Activated naive CD4-positive, alpha-beta T cell treated with anti-CD3 and anti-CD28 coated beads for 36 hours (primary cell): ENCODE measurements around the gene CDH24. TPM values are rescaled to one million over a fixed set of nuclear protein-coding genes. Genes with fewer than 3 reads are reported as not detected.
A peak's percentile ranks its signal among the peaks of the same experiment; 100 is the strongest.
"Not testable (repeated sequence)": the region's sequence is repeated elsewhere in the genome, so short reads cannot be mapped to it uniquely, and the experiment has no call there.

Experiments used
- CTCF ChIA-PET: fragments of 350-600 bp; sonication (Branson Sonifier 250); formaldehyde crosslinking; loops from one replicate; lab custom pipeline; 2021; ENCODE audit warnings: antibody characterized with exemption; lab: Charles Lee
- DNase-seq: peaks from one replicate; pipeline ENCODE4 v3.0.0-alpha.2; 2020
- H3K27ac Mint-ChIP-seq: one replicate; pipeline ENCODE4 v1.8.0; 2021; ENCODE audit warnings: mild to moderate bottlenecking, mixed read lengths
- H3K27me3 Mint-ChIP-seq: one replicate; pipeline ENCODE4 v1.8.0; 2021; ENCODE audit warnings: low read depth, mixed read lengths
- H3K36me3 Mint-ChIP-seq: one replicate; pipeline ENCODE4 v1.8.0; 2021; ENCODE audit warnings: low read depth, mixed read lengths
- H3K4me1 Mint-ChIP-seq: one replicate; pipeline ENCODE4 v1.8.0; 2021; ENCODE audit warnings: low read depth, mixed read lengths
- H3K4me3 Mint-ChIP-seq: one replicate; pipeline ENCODE4 v1.8.0; 2021; ENCODE audit warnings: mild to moderate bottlenecking, moderate library complexity, mixed read lengths
- H3K9me3 Mint-ChIP-seq: one replicate; pipeline ENCODE4 v1.8.0; 2021; ENCODE audit warnings: mixed read lengths
- intact Hi-C: fragments of 100-400 bp; cut with micrococcal nuclease; formaldehyde crosslinking; loops from one replicate; pipeline ENCODE4 v1.15.1; 2023
- total RNA-seq, 2 experiments: library from RNA; stranded (reverse); gene quantifications; one replicate each; pipeline ENCODE4 v1.2.3, GENCODE V29; 2021

Gene CDH24
- total RNA-seq, 2 experiments from 2014 or later: 1.3 to 1.4 TPM

DNA sequence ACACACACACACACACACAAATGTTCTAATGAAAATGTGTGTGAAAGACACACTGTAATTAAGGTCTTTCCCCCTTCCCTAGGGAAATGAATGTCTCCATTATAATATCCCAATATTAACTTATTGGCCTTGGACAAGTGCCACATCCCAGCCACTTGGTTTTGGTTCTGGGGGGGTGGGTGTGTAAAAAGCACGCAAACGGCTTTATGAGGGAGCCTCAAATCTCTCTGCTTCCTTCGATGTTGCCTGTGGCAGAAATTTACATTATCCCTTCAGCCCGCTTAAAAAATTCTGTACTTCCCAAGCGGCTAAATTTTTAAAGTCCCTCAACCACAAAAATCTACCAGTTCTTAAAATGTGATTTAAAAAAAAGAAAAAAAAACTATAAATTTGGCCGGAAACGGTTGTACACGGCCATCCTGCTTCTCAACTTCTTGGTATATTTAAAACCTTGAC, 47.8 kb downstream of the CDH24 start:
- no peak for DNase-seq
- Mint-ChIP-seq H3K27ac (peak overlapping the region; percentile 98), H3K27me3 (no peaks in the 10 kb centered on the region), H3K9me3 (no peaks in the 10 kb centered on the region), H3K36me3 (peaks cover 4% of the 10 kb centered on the region), H3K4me3 (peak overlapping the region; percentile 97), H3K4me1 (peaks cover 36% of the 10 kb centered on the region)
- CTCF ChIA-PET: interaction anchor here (4.0 kb wide), 2 partner anchors 23 to 59 kb away, joined by 22 to 40 read pairs; no protein-coding TSS in a partner anchor
- intact Hi-C loops: loop anchor here (5.0 to 10.0 kb wide), 2 partner anchors 1105 to 1742 kb away; partner anchors contain the start of genes DCAF11, HNRNPC and NRL

DNA sequence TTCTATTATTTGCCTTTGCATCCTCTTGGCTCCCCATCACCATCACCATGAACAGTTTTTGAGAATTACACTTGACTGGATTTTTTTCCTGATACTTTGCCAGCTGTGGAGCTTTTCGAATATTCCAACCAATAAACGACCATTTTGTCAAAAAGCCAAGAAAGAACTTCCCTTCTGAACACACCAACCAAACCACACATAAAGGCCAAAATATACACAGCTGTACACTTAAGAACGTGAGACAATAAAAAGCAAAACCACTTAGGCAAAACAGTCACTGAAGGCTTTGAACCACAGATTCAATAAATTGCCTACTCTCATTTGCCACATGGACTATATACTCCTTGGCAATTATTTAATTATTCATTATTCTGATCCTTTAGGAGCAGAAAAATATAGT, 48.5 kb downstream of the CDH24 start:
- peaks cover 4% of the 10 kb centered on the region for H3K36me3 Mint-ChIP-seq
- no peak for DNase-seq
- H3K27me3 Mint-ChIP-seq: no peaks in the 10 kb centered on the region
- H3K4me3 Mint-ChIP-seq: peak overlapping the region; percentile 97
- CTCF ChIA-PET: interaction anchor here (0.6 to 4.0 kb wide), 5 partner anchors 14 to 84 kb away, joined by 3 to 40 read pairs (median 4); no protein-coding TSS in a partner anchor
- peak overlapping the region; percentile 98 for H3K27ac Mint-ChIP-seq
- peaks cover 36% of the 10 kb centered on the region for H3K4me1 Mint-ChIP-seq
- intact Hi-C loops: loop anchor here (5.0 to 10.0 kb wide), 2 partner anchors 1106 to 1742 kb away; partner anchors contain the start of genes DCAF11, HNRNPC and NRL
- no peaks in the 10 kb centered on the region for H3K9me3 Mint-ChIP-seq

DNA sequence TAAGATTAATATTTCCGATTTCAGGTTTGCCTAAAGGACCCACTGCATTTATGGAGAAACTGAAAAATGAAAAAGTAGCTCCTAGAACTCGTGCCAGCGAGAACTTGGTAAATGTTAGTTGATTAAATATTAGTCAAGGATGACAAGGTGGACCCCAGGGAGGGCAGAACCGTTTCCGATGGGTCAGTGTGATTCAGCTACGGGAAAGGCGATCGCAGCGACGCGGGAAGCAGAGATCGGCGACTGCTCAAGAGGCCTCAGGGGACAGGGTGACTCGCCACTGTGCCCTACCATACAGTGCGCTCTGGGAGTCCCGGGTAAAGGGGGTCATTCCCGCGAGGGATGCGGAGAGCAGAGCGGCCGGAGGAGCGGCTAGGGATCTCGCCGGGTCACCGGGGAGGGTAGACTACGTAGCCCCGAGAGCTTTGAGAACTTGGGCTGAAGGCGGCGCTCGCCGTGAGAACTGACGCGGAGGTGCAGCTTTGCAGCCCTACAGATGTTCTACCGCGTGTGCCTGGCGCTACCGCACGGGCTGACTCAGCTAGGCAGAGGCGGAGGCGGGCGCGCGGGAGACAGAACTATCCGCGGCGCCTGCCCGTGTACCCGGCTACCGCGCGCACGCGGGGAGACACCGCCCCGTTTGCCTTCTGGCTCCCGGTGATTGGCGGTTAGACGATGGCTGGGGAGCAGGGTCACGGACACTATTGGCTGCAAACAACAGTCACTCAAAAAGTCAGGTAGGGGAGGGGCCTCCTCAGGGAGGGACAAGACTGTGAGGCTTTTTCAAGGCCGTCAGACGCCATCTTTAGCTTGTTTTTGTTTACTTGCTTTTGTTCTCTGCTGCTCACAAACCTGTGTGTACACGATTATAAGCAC, 50.5 kb downstream of the CDH24 start:
- peaks cover 36% of the 10 kb centered on the region for H3K4me1 Mint-ChIP-seq
- DNase-seq: peak; percentile 99
- peak overlapping the region; percentile 96 for H3K4me3 Mint-ChIP-seq
- H3K9me3 Mint-ChIP-seq: no peaks in the 10 kb centered on the region
- peaks cover 4% of the 10 kb centered on the region for H3K36me3 Mint-ChIP-seq
- CTCF ChIA-PET: interaction anchor here (0.5 to 4.0 kb wide), 34 partner anchors 10 to 423 kb away, joined by 3 to 41 read pairs (median 4); partner anchors contain the start of genes AJUBA, CDH24, HAUS4 and LRP10
- intact Hi-C loops: loop anchor here (1.0 to 10.0 kb wide), 13 partner anchors 19 to 1739 kb away; partner anchors contain the start of genes ACIN1, AJUBA, C14orf119 and CDH24
- H3K27me3 Mint-ChIP-seq: no peaks in the 10 kb centered on the region
- H3K27ac Mint-ChIP-seq: peak overlapping the region; percentile 98

- DNase-seq: no peak
- no peaks in the 10 kb centered on the region for H3K9me3 Mint-ChIP-seq
- intact Hi-C loops: loop anchor here (2.0 to 10.0 kb wide), 4 partner anchors 49 to 1739 kb away; partner anchors contain the start of genes DCAF11, HAUS4, HNRNPC and NRL
- H3K36me3 Mint-ChIP-seq: peaks cover 4% of the 10 kb centered on the region
- CTCF ChIA-PET: interaction anchor here (0.6 to 4.0 kb wide), 25 partner anchors 11 to 422 kb away, joined by 3 to 41 read pairs (median 4); partner anchors contain the start of genes AJUBA, CDH24, LRP10 and PRMT5
- peaks cover 36% of the 10 kb centered on the region for H3K4me1 Mint-ChIP-seq
- H3K27me3 Mint-ChIP-seq: no peaks in the 10 kb centered on the region
- H3K4me3 Mint-ChIP-seq: peak overlapping the region; percentile 96
- peak overlapping the region; percentile 98 for H3K27ac Mint-ChIP-seq
Measured at GRCh38 chr14:23006188-23006534, 51.2 kb downstream of the CDH24 start.

DNA sequence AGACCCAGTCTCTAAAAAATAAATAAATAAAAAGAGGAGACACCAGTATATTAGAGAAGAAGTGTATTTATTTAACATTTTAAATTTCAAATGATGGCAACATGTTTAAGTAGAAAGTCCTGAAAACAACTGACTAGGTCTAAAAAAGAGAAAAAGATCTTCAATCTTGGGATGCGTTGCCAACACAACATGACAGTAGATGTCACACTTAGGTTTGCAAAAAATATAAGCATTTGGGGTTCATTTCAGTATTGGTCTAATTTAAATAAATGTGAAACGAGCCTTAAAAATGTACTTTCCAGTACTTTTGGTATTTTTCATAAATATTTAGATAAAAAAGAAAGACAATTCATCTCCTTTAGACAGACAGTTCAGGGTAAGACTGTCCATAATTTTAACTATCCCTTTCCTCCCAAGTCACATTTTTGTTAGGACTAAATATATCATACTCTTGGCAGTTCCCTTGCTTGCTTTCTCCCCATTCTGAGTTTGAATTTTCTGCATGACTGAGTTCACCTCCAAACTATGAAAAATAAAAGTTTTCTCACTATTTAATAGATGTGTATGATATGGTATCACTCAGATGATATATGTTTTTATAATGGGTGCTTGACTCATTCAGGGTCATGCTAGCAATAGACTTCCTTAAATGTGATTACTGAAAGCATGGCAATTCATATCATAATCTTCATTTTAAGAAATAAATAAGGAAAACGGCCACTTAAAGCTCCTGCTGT, 51.7 kb downstream of the CDH24 start:
- Mint-ChIP-seq H3K36me3 (peaks cover 4% of the 10 kb centered on the region), H3K27ac (peak overlapping the region; percentile 98), H3K9me3 (no peaks in the 10 kb centered on the region), H3K4me1 (peaks cover 36% of the 10 kb centered on the region), H3K4me3 (peak overlapping the region; percentile 96), H3K27me3 (no peaks in the 10 kb centered on the region)
- intact Hi-C loops: loop anchor here (2.0 to 10.0 kb wide), 4 partner anchors 49 to 1738 kb away; partner anchors contain the start of genes DCAF11, HAUS4, HNRNPC and NRL
- CTCF ChIA-PET: interaction anchor here (0.6 to 4.0 kb wide), 20 partner anchors 11 to 289 kb away, joined by 3 to 41 read pairs (median 5); partner anchors contain the start of genes AJUBA, CDH24 and PRMT5
- no peak for DNase-seq

DNA sequence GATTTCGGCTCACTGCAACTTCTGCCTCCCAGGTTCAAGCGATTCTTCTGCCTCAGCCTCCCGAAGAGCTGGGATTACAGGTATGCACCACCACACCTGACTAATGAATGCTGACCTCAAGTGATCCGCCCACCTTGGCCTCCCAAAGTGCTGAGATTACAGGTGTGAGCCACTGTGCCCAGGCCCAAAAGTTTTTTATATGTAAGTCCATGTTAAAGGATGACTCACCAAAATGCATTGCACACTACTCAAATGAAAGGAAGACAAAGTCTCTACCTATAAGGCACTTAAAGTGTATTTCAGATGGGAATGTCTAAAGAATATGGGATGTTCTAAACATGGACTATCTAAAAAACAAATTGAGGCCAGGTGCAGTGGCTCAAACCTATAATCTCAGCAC, 53.0 kb downstream of the CDH24 start:
- CTCF ChIA-PET: interaction anchor here (0.7 to 1.5 kb wide), 2 partner anchors 9 to 51 kb away, joined by 3 to 6 read pairs; no protein-coding TSS in a partner anchor
- not testable (repeated sequence) for H3K27ac Mint-ChIP-seq, H3K27me3 Mint-ChIP-seq, H3K36me3 Mint-ChIP-seq, DNase-seq, H3K4me3 Mint-ChIP-seq, H3K9me3 Mint-ChIP-seq
- peaks cover 34% of the 10 kb centered on the region for H3K4me1 Mint-ChIP-seq
- intact Hi-C loops: loop anchor here (10.0 kb wide), 1 partner anchor 1111 kb away; the partner anchor contains the start of genes DCAF11 and NRL

DNA sequence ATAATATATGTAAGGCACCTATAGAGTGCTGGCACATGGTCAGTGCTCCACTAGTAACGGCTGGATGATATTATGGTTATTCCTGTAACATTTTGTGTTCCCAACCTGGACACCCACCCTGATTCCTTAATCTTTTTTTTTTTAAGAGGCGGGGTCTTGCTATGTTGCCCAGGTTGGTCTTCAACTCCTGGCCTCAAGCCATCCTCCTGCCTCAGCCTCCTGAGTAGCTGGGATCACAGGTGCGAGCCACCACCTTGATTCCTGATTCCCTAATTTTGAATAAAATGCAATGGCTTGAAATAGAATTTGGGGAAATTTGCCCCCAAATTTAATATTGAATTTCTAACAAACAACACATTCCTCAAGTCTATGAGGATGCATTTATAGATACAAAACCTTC, 54.7 kb downstream of the CDH24 start:
- intact Hi-C loops: loop anchor here (10.0 kb wide), 1 partner anchor 1112 kb away; the partner anchor contains the start of genes DCAF11 and NRL
- CTCF ChIA-PET: interaction anchor here (0.6 to 3.1 kb wide), 5 partner anchors 16 to 66 kb away, joined by 3 to 9 read pairs (median 3); no protein-coding TSS in a partner anchor

GRCh38 chr14:23000860-23001259, 56.5 kb downstream of the CDH24 start:
- CTCF ChIA-PET: interaction anchor here (0.9 to 3.1 kb wide), 8 partner anchors 8 to 75 kb away, joined by 3 to 18 read pairs (median 5); partner anchors contain the start of gene AJUBA
- no peak for DNase-seq
- H3K4me3 Mint-ChIP-seq: no peak overlapping the region
- no peaks in the 10 kb centered on the region for H3K9me3 Mint-ChIP-seq
- H3K36me3 Mint-ChIP-seq: no peaks in the 10 kb centered on the region
- H3K27me3 Mint-ChIP-seq: no peaks in the 10 kb centered on the region
- H3K27ac Mint-ChIP-seq: no peak overlapping the region
- peaks cover 7% of the 10 kb centered on the region for H3K4me1 Mint-ChIP-seq
- intact Hi-C loops: loop anchor here (10.0 kb wide), 1 partner anchor 1114 kb away; the partner anchor contains the start of genes DCAF11 and NRL

More for the DNA sequence above, 54.7 kb downstream of the CDH24 start:
- H3K4me1 Mint-ChIP-seq: peaks cover 18% of the 10 kb centered on the region
- H3K27me3 Mint-ChIP-seq: no peaks in the 10 kb centered on the region
- no peak overlapping the region for H3K27ac Mint-ChIP-seq
- no peaks in the 10 kb centered on the region for H3K9me3 Mint-ChIP-seq
- peaks cover 4% of the 10 kb centered on the region for H3K36me3 Mint-ChIP-seq
- DNase-seq: no peak
- no peak overlapping the region for H3K4me3 Mint-ChIP-seq

DNA sequence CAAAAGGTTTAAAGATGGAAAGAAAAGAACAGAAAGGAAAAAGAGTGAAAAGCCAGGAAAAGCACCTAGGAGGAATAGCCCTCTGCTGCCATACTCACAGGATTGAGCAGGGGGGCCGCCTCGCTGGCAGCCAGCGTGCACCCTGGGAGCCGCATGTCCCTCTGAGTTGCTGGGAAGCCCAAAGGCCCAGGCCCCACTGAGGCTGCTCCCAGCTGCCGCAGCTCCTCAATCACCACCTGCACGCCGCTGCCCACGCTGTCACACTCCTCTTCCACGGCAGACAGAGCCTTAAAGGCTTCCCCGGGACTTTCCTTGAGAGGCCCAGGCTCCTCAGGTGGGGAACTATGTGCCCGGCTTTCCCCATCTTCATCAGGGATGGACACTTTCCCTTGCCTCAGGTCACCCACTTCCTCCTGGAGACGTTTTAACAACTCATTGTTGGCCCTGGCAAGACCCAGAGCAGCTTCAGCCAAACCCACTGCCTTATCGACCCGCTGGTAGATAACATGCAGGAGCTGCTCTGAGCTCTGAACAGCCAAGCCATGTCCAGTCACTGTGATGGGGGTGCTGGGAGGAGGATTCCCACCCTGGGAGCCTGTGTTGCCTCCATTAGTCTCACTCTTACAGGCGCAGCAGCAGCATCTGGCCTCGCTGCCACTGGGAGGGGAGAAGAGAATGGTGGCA, 58.8 kb downstream of the CDH24 start:
- no peaks in the 10 kb centered on the region for H3K4me1 Mint-ChIP-seq
- no peak overlapping the region for H3K27ac Mint-ChIP-seq
- no peaks in the 10 kb centered on the region for H3K9me3 Mint-ChIP-seq
- DNase-seq: no peak
- intact Hi-C loops: no loop called here
- no peak overlapping the region for H3K4me3 Mint-ChIP-seq
- H3K36me3 Mint-ChIP-seq: no peaks in the 10 kb centered on the region
- no peaks in the 10 kb centered on the region for H3K27me3 Mint-ChIP-seq
- CTCF ChIA-PET: interaction anchor here (7.2 kb wide), 1 partner anchor 13 kb away, joined by 79 read pairs; no protein-coding TSS in a partner anchor

DNA sequence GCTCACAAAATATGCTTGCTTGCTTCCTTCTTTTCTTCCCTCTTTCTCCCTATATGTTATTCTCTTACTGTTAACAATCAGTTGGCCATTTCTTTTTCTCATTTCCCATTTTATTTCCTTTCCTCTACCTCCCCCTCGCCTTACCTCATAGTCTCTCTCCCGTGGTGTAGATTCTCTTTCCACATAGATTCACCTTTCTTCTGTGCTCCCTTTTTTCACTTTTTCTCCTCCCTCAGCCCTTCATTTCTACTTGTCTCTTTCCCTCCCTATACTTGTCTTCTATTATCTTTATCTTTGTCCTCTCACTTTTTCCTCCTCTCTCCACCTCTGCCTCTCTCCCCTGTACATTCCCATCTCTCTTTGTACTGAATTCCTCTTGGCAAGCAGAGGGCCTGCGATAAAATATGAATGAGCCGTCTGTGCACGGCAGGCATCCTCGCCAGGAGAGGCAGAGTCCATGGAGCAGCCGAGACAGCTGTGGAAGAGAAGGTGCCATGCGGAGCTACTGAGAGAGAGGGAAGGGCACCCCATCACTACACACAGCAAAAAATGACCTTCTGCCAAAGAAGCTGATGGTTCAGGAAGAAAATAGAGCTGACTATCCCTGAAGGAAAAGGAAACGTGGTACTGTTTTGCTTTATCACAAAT, 59.5 kb downstream of the CDH24 start:
- intact Hi-C loops: no loop called here
- H3K27ac Mint-ChIP-seq: no peak overlapping the region
- no peak for DNase-seq
- H3K4me1 Mint-ChIP-seq: no peaks in the 10 kb centered on the region
- CTCF ChIA-PET: interaction anchor here (7.2 to 18.5 kb wide), 2 partner anchors 12 to 58 kb away, joined by 79 to 713 read pairs; partner anchors contain the start of gene CDH24
- no peak overlapping the region for H3K4me3 Mint-ChIP-seq
- no peaks in the 10 kb centered on the region for H3K36me3 Mint-ChIP-seq
- no peaks in the 10 kb centered on the region for H3K27me3 Mint-ChIP-seq
- H3K9me3 Mint-ChIP-seq: no peaks in the 10 kb centered on the region
